Right atrium auricular region (tissue), 2 donors: ENCODE data around the gene GPR35. TPM values are rescaled to one million over a fixed set of nuclear protein-coding genes. Genes with fewer than 3 reads are reported as not detected.

Experiments
- DNase-seq: peaks from one replicate; pipeline ENCODE4 v3.0.0-alpha.2; 2019; ENCODE audit warnings: low spot score
- H3K27ac ChIP-seq, 2 donors: fragments of 200-600 bp; sonication (generic); 1 replicate in 1 of 2; 2 replicates in 1 of 2; pipeline ENCODE4 v1.5.1; 2016 to 2019
- H3K27me3 ChIP-seq, 2 donors: fragments of 200-600 bp; sonication (generic); one replicate each; pipeline versions ENCODE4 v1.5.1 to v1.6.0; 2017 to 2019
- H3K36me3 ChIP-seq: fragments of 200-600 bp; sonication (generic); one replicate; pipeline ENCODE4 v1.5.1; 2016
- H3K4me1 ChIP-seq, 2 donors: fragments of 200-600 bp; sonication (generic); one replicate each; pipeline versions ENCODE4 v1.5.1 to v1.6.0; 2017 to 2019
- H3K4me3 ChIP-seq, 2 donors: fragments of 200-600 bp; sonication (generic); 1 replicate in 1 of 2; 2 replicates in 1 of 2; pipeline ENCODE4 v1.5.1; 2017 to 2019; ENCODE audit warnings: mild to moderate bottlenecking in 1 of 2, moderate library complexity in 1 of 2
- H3K9me3 ChIP-seq, 2 donors: fragments of 200-600 bp; sonication (generic); one replicate each; pipeline ENCODE4 v1.5.1; 2019
- total RNA-seq, 2 donors: library from RNA; depleted of rRNA; stranded (reverse); fragments of >200 nt; gene quantifications; one replicate each; pipeline ENCODE4 v1.1.0, GENCODE V29; 2016
- TF ChIP-seq, protein P1 (sequence below), 2 donors: fragments of 200-600 bp; sonication (generic); IDR thresholded peaks; one replicate each; pipeline ENCODE4 v1.5.1; 2019; ENCODE audit warnings: antibody characterized with exemption in 2 of 2

The GPR35 gene
- total RNA-seq, 2 donors from 2014 or later = 0.56 to 0.86 TPM

DNA sequence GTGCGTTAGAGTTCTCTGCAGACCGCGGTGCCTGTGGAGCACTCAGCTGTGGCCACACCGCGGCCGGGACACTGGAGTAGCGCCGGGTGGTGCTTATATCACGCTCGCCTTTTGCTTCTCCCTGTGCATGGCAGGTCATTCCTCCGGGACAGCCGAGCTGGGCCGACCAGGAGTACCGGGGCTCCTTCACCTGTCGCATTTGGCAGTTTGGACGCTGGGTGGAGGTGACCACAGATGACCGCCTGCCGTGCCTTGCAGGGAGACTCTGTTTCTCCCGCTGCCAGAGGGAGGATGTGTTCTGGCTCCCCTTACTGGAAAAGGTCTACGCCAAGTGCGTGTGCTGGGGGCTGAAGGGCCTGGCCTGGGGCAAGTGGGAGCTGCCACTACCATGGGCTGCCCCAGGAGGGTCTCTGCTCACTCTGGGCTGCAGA, 34.6 kb upstream of the GPR35 start:
- Histone ChIP-seq H3K36me3 (peaks cover 9% of the 10 kb centered on the region), H3K27me3 (no peaks in the 10 kb centered on the region), H3K4me1 (peaks cover 0 to 53% of the 10 kb centered on the region in 2 donors), H3K27ac (peak overlapping the region in 1 of 2 donors; percentile 13), H3K9me3 (no peaks in the 10 kb centered on the region), H3K4me3 (no peak overlapping the region)
- DNase-seq = no peak
- TF ChIP-seq, protein P1, sequence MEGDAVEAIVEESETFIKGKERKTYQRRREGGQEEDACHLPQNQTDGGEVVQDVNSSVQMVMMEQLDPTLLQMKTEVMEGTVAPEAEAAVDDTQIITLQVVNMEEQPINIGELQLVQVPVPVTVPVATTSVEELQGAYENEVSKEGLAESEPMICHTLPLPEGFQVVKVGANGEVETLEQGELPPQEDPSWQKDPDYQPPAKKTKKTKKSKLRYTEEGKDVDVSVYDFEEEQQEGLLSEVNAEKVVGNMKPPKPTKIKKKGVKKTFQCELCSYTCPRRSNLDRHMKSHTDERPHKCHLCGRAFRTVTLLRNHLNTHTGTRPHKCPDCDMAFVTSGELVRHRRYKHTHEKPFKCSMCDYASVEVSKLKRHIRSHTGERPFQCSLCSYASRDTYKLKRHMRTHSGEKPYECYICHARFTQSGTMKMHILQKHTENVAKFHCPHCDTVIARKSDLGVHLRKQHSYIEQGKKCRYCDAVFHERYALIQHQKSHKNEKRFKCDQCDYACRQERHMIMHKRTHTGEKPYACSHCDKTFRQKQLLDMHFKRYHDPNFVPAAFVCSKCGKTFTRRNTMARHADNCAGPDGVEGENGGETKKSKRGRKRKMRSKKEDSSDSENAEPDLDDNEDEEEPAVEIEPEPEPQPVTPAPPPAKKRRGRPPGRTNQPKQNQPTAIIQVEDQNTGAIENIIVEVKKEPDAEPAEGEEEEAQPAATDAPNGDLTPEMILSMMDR (IDR thresholded peaks at IDR 0.05) = no peak

DNA sequence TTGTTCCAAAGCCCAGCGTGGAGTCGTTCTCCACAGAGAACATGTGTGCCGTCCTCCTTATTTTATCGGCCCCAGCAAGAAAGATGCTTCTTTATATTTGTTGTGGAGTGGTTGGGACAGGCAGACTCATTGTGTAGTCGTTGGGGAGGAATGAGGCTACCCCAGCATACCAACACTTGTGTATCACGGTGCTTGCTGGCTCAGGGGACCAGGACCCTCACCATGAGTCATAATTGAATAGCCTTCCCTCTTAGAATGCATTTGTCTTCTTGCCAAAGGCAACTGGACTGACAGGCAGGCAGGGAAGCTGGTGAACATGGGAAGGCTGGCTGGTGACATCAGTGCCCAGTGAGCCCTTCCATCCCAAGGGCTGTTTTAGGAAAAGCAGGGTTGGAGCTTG, 34.1 kb upstream of the GPR35 start:
- H3K27me3 ChIP-seq = no peaks in the 10 kb centered on the region
- H3K9me3 ChIP-seq = no peaks in the 10 kb centered on the region
- peaks cover 0 to 56% of the 10 kb centered on the region in 2 donors for H3K4me1 ChIP-seq
- TF ChIP-seq, protein P1 (IDR thresholded peaks at IDR 0.05) = no peak
- no peak overlapping the region for H3K4me3 ChIP-seq
- H3K27ac ChIP-seq = no peak overlapping the region
- no peak for DNase-seq
- peaks cover 9% of the 10 kb centered on the region for H3K36me3 ChIP-seq

DNA sequence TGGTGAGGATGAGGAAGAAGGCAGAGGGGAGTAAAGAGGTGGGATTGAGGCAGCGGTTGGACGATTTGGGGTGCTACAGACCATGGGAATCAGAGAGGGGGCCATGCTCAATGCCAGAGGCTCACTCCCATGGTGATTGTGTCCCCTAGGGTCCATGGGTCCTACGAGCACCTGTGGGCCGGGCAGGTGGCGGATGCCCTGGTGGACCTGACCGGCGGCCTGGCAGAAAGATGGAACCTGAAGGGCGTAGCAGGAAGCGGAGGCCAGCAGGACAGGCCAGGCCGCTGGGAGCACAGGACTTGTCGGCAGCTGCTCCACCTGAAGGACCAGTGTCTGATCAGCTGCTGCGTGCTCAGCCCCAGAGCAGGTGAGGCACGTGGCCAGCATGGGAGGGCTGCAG, 33.5 kb upstream of the GPR35 start:
- no peak for DNase-seq
- Histone ChIP-seq H3K4me1 (peaks cover 0 to 60% of the 10 kb centered on the region in 2 donors), H3K27me3 (no peaks in the 10 kb centered on the region), H3K27ac (no peak overlapping the region), H3K4me3 (no peak overlapping the region), H3K9me3 (no peaks in the 10 kb centered on the region), H3K36me3 (peaks cover 9% of the 10 kb centered on the region)
- TF ChIP-seq, protein P1 (IDR thresholded peaks at IDR 0.05) = no peak

DNA sequence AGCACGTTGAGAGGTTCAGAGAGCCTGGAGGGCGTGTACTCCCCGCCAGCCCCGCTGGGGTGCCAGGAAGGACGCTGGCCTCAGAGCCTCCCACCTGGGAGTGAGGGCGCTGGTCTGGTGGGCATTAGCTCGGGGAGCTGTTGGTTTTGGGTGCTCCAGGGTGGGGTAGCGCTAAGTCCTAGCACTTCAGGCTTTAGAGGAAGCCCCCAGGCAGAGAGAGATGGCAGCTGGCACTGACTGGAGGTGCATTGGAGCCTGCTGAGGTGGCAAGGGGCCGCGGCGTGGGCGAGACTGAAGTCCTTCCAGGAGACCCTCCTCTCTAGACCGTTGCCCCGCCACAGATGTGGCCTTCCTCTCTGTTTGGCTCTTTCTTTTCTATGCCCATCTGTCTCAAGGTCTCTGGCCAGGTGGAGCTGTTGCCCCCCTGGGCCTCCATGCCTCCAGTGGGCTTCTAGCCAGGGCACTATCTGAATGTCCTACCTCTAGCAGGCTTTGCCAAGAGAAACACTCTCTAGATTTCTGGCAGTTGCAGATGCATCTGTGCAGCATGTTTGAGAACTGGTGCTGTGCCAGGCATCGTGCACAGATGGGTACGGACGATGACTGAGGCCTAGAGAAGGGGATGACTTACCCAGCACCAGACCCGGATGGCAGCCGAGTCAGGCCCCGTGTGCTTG, 32.1 kb upstream of the GPR35 start:
- no peak overlapping the region for H3K4me3 ChIP-seq
- no peak for DNase-seq
- TF ChIP-seq, protein P1 (IDR thresholded peaks at IDR 0.05) = no peak
- H3K36me3 ChIP-seq = peaks cover 16% of the 10 kb centered on the region
- no peaks in the 10 kb centered on the region for H3K27me3 ChIP-seq
- H3K27ac ChIP-seq = peak overlapping the region in 1 of 2 donors; percentile 69
- no peaks in the 10 kb centered on the region for H3K9me3 ChIP-seq
- H3K4me1 ChIP-seq = peaks cover 0 to 53% of the 10 kb centered on the region in 2 donors

DNA sequence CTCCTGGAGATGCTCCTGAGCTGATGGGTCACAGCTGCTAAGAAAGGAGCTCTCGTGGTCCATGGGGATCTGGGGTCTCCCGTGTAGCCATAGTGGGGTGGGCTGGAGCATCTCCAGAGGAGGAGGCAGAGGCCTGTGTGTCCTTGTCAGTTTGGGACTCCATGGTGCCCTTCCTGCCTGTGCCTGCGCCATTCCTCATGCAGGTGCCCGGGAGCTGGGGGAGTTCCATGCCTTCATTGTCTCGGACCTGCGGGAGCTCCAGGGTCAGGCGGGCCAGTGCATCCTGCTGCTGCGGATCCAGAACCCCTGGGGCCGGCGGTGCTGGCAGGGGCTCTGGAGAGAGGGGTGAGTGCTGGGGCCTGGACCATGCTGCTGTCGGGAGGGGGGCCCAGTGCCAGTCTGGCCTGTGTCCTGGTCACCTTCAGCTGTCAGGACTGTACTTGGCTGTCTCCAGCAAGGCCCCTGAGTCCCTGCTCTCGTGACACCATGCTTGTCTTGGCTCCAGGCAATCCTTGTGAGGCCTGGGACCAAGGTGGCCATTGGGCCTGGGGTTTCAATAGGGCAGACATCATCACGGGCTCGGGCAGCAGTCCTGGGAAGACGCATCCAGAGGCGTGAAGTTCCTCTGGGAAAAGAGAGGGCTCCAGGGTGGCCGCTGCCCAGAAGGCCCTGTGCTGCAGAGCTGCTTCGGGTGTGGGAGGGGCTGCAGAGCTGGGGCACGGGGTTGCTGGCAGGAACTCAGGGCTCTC, 31.4 kb upstream of the GPR35 start:
- Histone ChIP-seq H3K4me3 (no peak overlapping the region), H3K4me1 (peaks cover 0 to 49% of the 10 kb centered on the region in 2 donors), H3K27ac (peak overlapping the region; percentile 29 to 69), H3K27me3 (no peaks in the 10 kb centered on the region), H3K36me3 (peaks cover 23% of the 10 kb centered on the region), H3K9me3 (no peaks in the 10 kb centered on the region)
- DNase-seq = no peak
- TF ChIP-seq, protein P1 (IDR thresholded peaks at IDR 0.05) = no peak
